HL-60 (cell line): ENCODE results near the gene NPR3.

Source experiments
- DNase-seq, 2 experiments: peaks; one replicate each; pipeline ENCODE4 v3.0.0-alpha.2; 2010 to 2020; ENCODE audit warnings: low read depth in 1 of 2, low spot score in 1 of 2
- H3K27ac ChIP-seq: fragments of 250-450 bp; sonication (Bioruptor Pico); replicated peaks from 2 replicates; pipeline ENCODE4 v1.5.1; 2020; ENCODE audit warnings: mild to moderate bottlenecking, moderate library complexity
- H3K27me3 ChIP-seq: fragments of 250-450 bp; sonication (Bioruptor Pico); 2 replicates; pipeline ENCODE4 v1.5.1; 2021; ENCODE audit warnings: mild to moderate bottlenecking, moderate library complexity; ENCODE audit not compliant: insufficient read depth, poor library complexity, severe bottlenecking
- H3K4me3 ChIP-seq: replicated peaks from 2 replicates; pipeline ENCODE4 v1.5.1; 2011; ENCODE audit warnings: mild to moderate bottlenecking, control low read depth, low read length; ENCODE audit not compliant: insufficient read depth
- GABPA ChIP-seq: IDR thresholded peaks from 2 replicates; pipeline ENCODE4 v1.6.1; 2012; ENCODE audit warnings: low read depth
- POLR2AphosphoS5 ChIP-seq: IDR thresholded peaks from 2 replicates; pipeline ENCODE4 v1.6.1; 2012; ENCODE audit warnings: low read depth
- REST ChIP-seq: IDR thresholded peaks from 2 replicates; pipeline ENCODE4 v1.6.1; 2012; ENCODE audit warnings: low read depth; ENCODE audit not compliant: insufficient replicate concordance
- SPI1 ChIP-seq: IDR thresholded peaks from 2 replicates; pipeline ENCODE4 v1.6.1; 2012; ENCODE audit warnings: low read depth, mild to moderate bottlenecking, borderline replicate concordance
- TF ChIP-seq, protein P1 (sequence below): IDR thresholded peaks from one replicate; pipeline ENCODE4 v1.5.1; 2011; ENCODE audit warnings: low read length, control low read depth, inconsistent platforms; ENCODE audit not compliant: insufficient read depth

Gene NPR3

DNA sequence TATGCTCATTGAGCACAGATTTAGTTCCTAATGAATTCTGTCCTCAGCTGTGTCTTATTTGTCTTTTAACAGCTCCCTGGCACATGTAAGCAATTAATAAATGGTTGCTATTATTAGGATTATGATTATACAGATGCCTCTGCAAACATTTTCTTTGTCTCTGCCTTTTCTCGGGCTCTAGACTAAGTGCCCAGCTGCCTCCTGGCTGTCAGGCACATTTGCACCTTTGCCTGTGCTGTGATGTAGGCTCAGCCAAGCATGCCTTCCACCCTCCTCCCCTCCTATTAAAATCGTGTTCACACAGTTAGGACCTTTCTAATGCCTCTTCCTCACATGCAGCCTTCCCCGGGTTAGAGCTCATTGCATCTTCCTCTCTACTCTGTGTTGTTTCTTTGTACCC is 25.7 kb downstream of the NPR3 start:
- H3K27ac ChIP-seq = no peak overlapping the region
- TF ChIP-seq REST (no peak), POLR2AphosphoS5 (no peak)
- no peak for DNase-seq
- H3K27me3 ChIP-seq = peaks cover 2% of the 10 kb centered on the region
- no peak overlapping the region for H3K4me3 ChIP-seq

DNA sequence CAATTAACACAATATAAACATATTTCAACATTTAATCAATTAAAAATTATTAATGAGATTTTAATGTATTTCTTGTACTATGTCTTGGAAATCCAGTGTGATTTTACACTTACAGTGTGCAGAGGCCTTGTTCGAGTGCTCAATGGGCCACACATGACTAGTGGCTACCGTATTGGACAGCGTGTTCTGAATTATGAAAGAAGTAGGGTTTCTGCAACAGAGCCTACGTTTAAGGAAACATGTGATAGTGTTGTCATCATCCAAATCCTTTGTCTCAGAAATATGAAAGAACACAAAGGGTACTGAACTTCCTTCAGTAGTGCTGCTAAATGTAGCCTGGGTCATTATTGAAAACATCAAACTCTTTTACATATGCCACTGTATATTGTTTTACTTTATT is 29.5 kb downstream of the NPR3 start:
- no peak for DNase-seq
- no peak overlapping the region for H3K27ac ChIP-seq
- H3K27me3 ChIP-seq = peaks cover 2% of the 10 kb centered on the region
- H3K4me3 ChIP-seq = no peak overlapping the region
- TF ChIP-seq REST (no peak), SPI1 (no peak), GABPA (no peak), POLR2AphosphoS5 (no peak)
- TF ChIP-seq, protein P1, sequence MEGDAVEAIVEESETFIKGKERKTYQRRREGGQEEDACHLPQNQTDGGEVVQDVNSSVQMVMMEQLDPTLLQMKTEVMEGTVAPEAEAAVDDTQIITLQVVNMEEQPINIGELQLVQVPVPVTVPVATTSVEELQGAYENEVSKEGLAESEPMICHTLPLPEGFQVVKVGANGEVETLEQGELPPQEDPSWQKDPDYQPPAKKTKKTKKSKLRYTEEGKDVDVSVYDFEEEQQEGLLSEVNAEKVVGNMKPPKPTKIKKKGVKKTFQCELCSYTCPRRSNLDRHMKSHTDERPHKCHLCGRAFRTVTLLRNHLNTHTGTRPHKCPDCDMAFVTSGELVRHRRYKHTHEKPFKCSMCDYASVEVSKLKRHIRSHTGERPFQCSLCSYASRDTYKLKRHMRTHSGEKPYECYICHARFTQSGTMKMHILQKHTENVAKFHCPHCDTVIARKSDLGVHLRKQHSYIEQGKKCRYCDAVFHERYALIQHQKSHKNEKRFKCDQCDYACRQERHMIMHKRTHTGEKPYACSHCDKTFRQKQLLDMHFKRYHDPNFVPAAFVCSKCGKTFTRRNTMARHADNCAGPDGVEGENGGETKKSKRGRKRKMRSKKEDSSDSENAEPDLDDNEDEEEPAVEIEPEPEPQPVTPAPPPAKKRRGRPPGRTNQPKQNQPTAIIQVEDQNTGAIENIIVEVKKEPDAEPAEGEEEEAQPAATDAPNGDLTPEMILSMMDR = no peak

DNA sequence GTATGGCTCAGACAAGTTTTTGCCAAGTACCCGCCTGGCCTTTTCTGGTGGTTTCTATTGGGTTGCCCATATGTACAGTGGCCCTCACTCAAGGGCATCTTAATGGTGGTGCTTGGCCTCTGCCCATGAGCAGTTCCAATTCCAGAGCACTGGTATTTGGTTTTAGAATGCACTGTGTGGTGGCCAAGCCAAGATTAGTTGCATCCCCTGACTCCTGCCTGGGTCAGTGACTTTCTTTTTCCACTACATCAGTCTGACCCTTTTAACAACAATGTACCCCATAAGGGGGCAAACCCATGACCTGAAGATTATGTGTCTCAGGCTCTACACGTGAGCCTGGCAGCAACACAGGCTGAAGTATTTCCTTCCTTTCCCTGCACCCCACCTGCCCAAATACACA is 34.2 kb downstream of the NPR3 start:
- TF ChIP-seq SPI1 = no peak
- no peak for TF ChIP-seq POLR2AphosphoS5
- no peak for TF ChIP-seq GABPA
- TF ChIP-seq, protein P1 = no peak
- TF ChIP-seq REST = no peak
- Histone ChIP-seq H3K27me3 (no peaks in the 10 kb centered on the region), H3K4me3 (no peak overlapping the region), H3K27ac (no peak overlapping the region)
- no peak for DNase-seq

DNA sequence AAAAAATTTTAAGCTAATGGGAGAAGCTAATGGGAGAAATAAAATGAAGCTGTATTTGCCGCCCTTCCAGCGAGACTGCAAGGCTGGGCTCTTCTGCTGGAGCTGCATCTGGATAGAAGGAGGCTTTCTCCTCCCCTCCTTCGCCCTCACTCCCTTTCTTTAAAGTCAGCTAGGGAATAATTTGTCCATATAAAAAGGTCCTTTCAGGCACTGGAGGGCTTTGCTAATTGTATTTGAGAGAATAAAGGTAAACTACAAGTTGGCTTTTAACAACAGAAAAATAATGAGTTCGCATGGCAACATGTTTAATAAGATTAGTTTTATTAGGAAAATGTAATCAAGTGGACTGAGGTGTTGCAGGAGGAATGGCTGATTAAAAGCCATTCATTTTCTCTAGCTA is 41.3 kb downstream of the NPR3 start:
- TF ChIP-seq POLR2AphosphoS5 = no peak
- TF ChIP-seq REST = no peak
- TF ChIP-seq, protein P1 = no peak
- no peak for TF ChIP-seq SPI1
- no peak for TF ChIP-seq GABPA
- H3K27me3 ChIP-seq = no peaks in the 10 kb centered on the region

More for the DNA sequence above, 41.3 kb downstream of the NPR3 start:
- Histone ChIP-seq H3K4me3 (no peak overlapping the region), H3K27ac (no peak overlapping the region)
- no peak for DNase-seq
